GM10266 (cell line): ENCODE data around the gene LDHA.

ENCODE experiments used
- DNase-seq: peaks from one replicate; pipeline ENCODE4 v3.0.0; 2012; ENCODE audit errors: extremely low spot score
- CTCF ChIP-seq: IDR thresholded peaks from 2 replicates; pipeline ENCODE4 v1.5.1; 2012; ENCODE audit warnings: mild to moderate bottlenecking, low read depth; ENCODE audit not compliant: control insufficient read depth, insufficient read depth; ENCODE audit errors: missing control alignments

The LDHA gene

GRCh38 chr11:18366286-18366685 lies 28.1 kb upstream of the LDHA start:
- no peak for TF ChIP-seq CTCF
- DNase-seq: no peak

GRCh38 chr11:18367431-18367830 lies 26.9 kb upstream of the LDHA start:
- TF ChIP-seq CTCF: no peak
- no peak for DNase-seq

GRCh38 chr11:18368221-18368620 lies 26.1 kb upstream of the LDHA start:
- no peak for DNase-seq

GRCh38 chr11:18369398-18369797 lies 25.0 kb upstream of the LDHA start:
- DNase-seq: no peak
- no peak for TF ChIP-seq CTCF

More at GRCh38 chr11:18368221-18368620, 26.1 kb upstream of the LDHA start:
- no peak for TF ChIP-seq CTCF

GRCh38 chr11:18371279-18371678 lies 23.1 kb upstream of the LDHA start:
- DNase-seq: no peak
- TF ChIP-seq CTCF: no peak

- no peak for DNase-seq
These were observed 22.2 kb upstream of the LDHA start for GRCh38 chr11:18372201-18372600.

GRCh38 chr11:18374956-18375355 lies 19.4 kb upstream of the LDHA start:
- TF ChIP-seq CTCF: no peak

More at GRCh38 chr11:18372201-18372600, 22.2 kb upstream of the LDHA start:
- no peak for TF ChIP-seq CTCF

GRCh38 chr11:18375941-18376340 lies 18.4 kb upstream of the LDHA start:
- no peak for TF ChIP-seq CTCF

More at GRCh38 chr11:18374956-18375355, 19.4 kb upstream of the LDHA start:
- no peak for DNase-seq

More at GRCh38 chr11:18375941-18376340, 18.4 kb upstream of the LDHA start:
- DNase-seq: no peak
